PC-3 (cell line): ENCODE data around the gene ISCU.

ENCODE experiments used
- CTCF ChIP-seq: fragments of 300-600 bp; sonication (generic); conservative IDR thresholded peaks from 2 replicates; pipeline ENCODE4 v1.5.1; 2017; ENCODE audit warnings: antibody characterized with exemption, low read depth, mild to moderate bottlenecking, low read length
- EZH2 ChIP-seq: fragments of 300-600 bp; sonication (generic); IDR thresholded peaks from one replicate; pipeline ENCODE4 v1.6.1; 2017; ENCODE audit warnings: antibody characterized with exemption, mild to moderate bottlenecking, low read length; ENCODE audit not compliant: unreplicated experiment

GRCh38 chr12:108606492-108606891 is 44.1 kb downstream of the ISCU start:
- no peak for TF ChIP-seq CTCF
- TF ChIP-seq EZH2: no peak
